H9 (cell line): Measurements from ENCODE around the gene CFAP298. TPM values are rescaled to one million over a fixed set of nuclear protein-coding genes. Genes with fewer than 3 reads are reported as not detected.

ENCODE experiments used
- DNase-seq: peaks from one replicate; pipeline ENCODE4 v3.0.0-alpha.2; 2017
- H2AFZ ChIP-seq: one replicate; pipeline ENCODE4 v1.6.1; 2013; ENCODE audit warnings: mild to moderate bottlenecking, low read length, control low read depth, moderate library complexity
- H2AK5ac ChIP-seq: 2 replicates; pipeline ENCODE4 v1.6.1; 2013; ENCODE audit warnings: low read length, control low read depth, mixed read lengths; ENCODE audit not compliant: insufficient read length
- H2BK120ac ChIP-seq: one replicate; pipeline ENCODE4 v1.6.1; 2013; ENCODE audit warnings: low read depth, mild to moderate bottlenecking, low read length, control low read depth, inconsistent platforms; ENCODE audit not compliant: poor library complexity, severe bottlenecking
- H2BK12ac ChIP-seq: 2 replicates; pipeline ENCODE4 v1.6.1; 2013; ENCODE audit warnings: low read length, control low read depth, mixed read lengths, low read depth; ENCODE audit not compliant: insufficient read length
- H2BK15ac ChIP-seq: 2 replicates; pipeline ENCODE4 v1.6.1; 2013; ENCODE audit warnings: low read depth, low read length, control low read depth
- H2BK20ac ChIP-seq: one replicate; pipeline ENCODE4 v1.6.1; 2013; ENCODE audit warnings: low read depth, mild to moderate bottlenecking, low read length, control low read depth, inconsistent platforms; ENCODE audit not compliant: poor library complexity, severe bottlenecking
- H2BK5ac ChIP-seq: 2 replicates; pipeline ENCODE4 v1.6.1; 2013; ENCODE audit warnings: low read length, control low read depth, mixed read lengths; ENCODE audit not compliant: insufficient read length
- H3K14ac ChIP-seq: 2 replicates; pipeline ENCODE4 v1.6.1; 2013; ENCODE audit warnings: low read length, control low read depth; ENCODE audit not compliant: insufficient read depth
- H3K18ac ChIP-seq: 2 replicates; pipeline ENCODE4 v1.6.1; 2013; ENCODE audit warnings: low read depth, mild to moderate bottlenecking, mixed read lengths, low read length, control low read depth; ENCODE audit not compliant: insufficient read length
- H3K23ac ChIP-seq: 2 replicates; pipeline ENCODE4 v1.6.1; 2013; ENCODE audit warnings: low read length, control low read depth, mixed read lengths, low read depth; ENCODE audit not compliant: insufficient read length
- H3K23me2 ChIP-seq: 2 replicates; pipeline ENCODE4 v1.6.1; 2013; ENCODE audit warnings: low read depth, mild to moderate bottlenecking, mixed read lengths, low read length, control low read depth; ENCODE audit not compliant: insufficient read length, poor library complexity, severe bottlenecking
- H3K27ac ChIP-seq: 2 replicates; pipeline ENCODE4 v1.5.1; 2013; ENCODE audit warnings: low read length, control low read depth, mixed read lengths, low read depth; ENCODE audit not compliant: insufficient read length
- H3K27me3 ChIP-seq: 2 replicates; pipeline ENCODE4 v1.6.1; 2013; ENCODE audit warnings: low read length, control low read depth, inconsistent platforms; ENCODE audit not compliant: insufficient read depth
- H3K4ac ChIP-seq: 2 replicates; pipeline ENCODE4 v1.6.1; 2013; ENCODE audit warnings: low read depth, mild to moderate bottlenecking, control low read depth, inconsistent platforms, low read length, moderate library complexity
- H3K4me1 ChIP-seq: 2 replicates; pipeline ENCODE4 v1.6.1; 2013; ENCODE audit warnings: low read length, control low read depth, inconsistent platforms; ENCODE audit not compliant: insufficient read depth
- H3K4me2 ChIP-seq: 2 replicates; pipeline ENCODE4 v1.6.1; 2013; ENCODE audit warnings: low read length, control low read depth, mixed read lengths; ENCODE audit not compliant: insufficient read length, insufficient read depth
- H3K56ac ChIP-seq: 2 replicates; pipeline ENCODE4 v1.6.1; 2013; ENCODE audit warnings: low read depth, mild to moderate bottlenecking, mixed read lengths, low read length, control low read depth; ENCODE audit not compliant: insufficient read length
- H3K79me1 ChIP-seq: 2 replicates; pipeline ENCODE4 v1.6.1; 2013; ENCODE audit warnings: low read depth, mild to moderate bottlenecking, moderate library complexity, low read length, control low read depth, inconsistent platforms; ENCODE audit not compliant: insufficient read depth, poor library complexity, severe bottlenecking
- H3K79me2 ChIP-seq: 2 replicates; pipeline ENCODE4 v1.6.1; 2013; ENCODE audit warnings: low read length, control low read depth, inconsistent platforms; ENCODE audit not compliant: insufficient read depth
- H3K9ac ChIP-seq: 2 replicates; pipeline ENCODE4 v1.6.1; 2013; ENCODE audit warnings: low read length, control low read depth, mixed read lengths; ENCODE audit not compliant: insufficient read length; ENCODE audit errors: extremely low read depth
- H3K9me3 ChIP-seq: one replicate; pipeline ENCODE4 v1.6.1; 2013; ENCODE audit warnings: low read depth, low read length, inconsistent platforms; ENCODE audit not compliant: control insufficient read depth
- H3T11ph ChIP-seq: one replicate; pipeline ENCODE4 v1.6.1; 2013; ENCODE audit warnings: mild to moderate bottlenecking, low read length, control low read depth, inconsistent platforms
- H4K20me1 ChIP-seq: one replicate; pipeline ENCODE4 v1.6.1; 2013; ENCODE audit not compliant: control insufficient read depth, insufficient read length, insufficient read depth
- H4K5ac ChIP-seq: 2 replicates; pipeline ENCODE4 v1.6.1; 2013; ENCODE audit warnings: low read depth, mild to moderate bottlenecking, mixed read lengths, low read length, control low read depth; ENCODE audit not compliant: insufficient read length
- H4K8ac ChIP-seq: replicated peaks from 2 replicates; pipeline ENCODE4 v1.6.1; 2013; ENCODE audit warnings: low read length, control low read depth, mixed read lengths, low read depth; ENCODE audit not compliant: insufficient read length
- H4K91ac ChIP-seq: 2 replicates; pipeline ENCODE4 v1.6.1; 2013; ENCODE audit warnings: low read depth, mild to moderate bottlenecking, moderate library complexity, mixed read lengths, low read length, control low read depth; ENCODE audit not compliant: insufficient read length
- H3K27ac Mint-ChIP-seq, 3 experiments: 2 replicates in 2 of 3; 3 replicates in 1 of 3; pipeline ENCODE4 v1.8.0; 2020 to 2021; ENCODE audit warnings: mixed read lengths in 3 of 3, mild to moderate bottlenecking in 1 of 3, moderate library complexity in 1 of 3
- H3K27me3 Mint-ChIP-seq: 2 replicates; pipeline ENCODE4 v1.8.0; 2021; ENCODE audit warnings: low read depth, mild to moderate bottlenecking, moderate library complexity, mixed read lengths
- H3K36me3 Mint-ChIP-seq, 3 experiments: 2 replicates in 2 of 3; 3 replicates in 1 of 3; pipeline ENCODE4 v1.8.0; 2020 to 2021; ENCODE audit warnings: low read depth in 3 of 3, mixed read lengths in 3 of 3; ENCODE audit not compliant: insufficient read depth in 1 of 3
- H3K4me1 Mint-ChIP-seq, 2 experiments: 2 replicates each; pipeline ENCODE4 v1.8.0; 2020; ENCODE audit warnings: mixed read lengths in 2 of 2
- H3K4me3 Mint-ChIP-seq, 2 experiments: 2 replicates in 1 of 2; 3 replicates in 1 of 2; pipeline ENCODE4 v1.8.0; 2020 to 2021; ENCODE audit warnings: mild to moderate bottlenecking in 2 of 2, mixed read lengths in 2 of 2, moderate library complexity in 1 of 2
- H3K9me3 Mint-ChIP-seq, 2 experiments: 2 replicates in 1 of 2; 3 replicates in 1 of 2; pipeline ENCODE4 v1.8.0; 2020; ENCODE audit warnings: mild to moderate bottlenecking in 2 of 2, mixed read lengths in 2 of 2, moderate library complexity in 1 of 2
- CTCF ChIP-seq: fragments of 200-600 bp; sonication (generic); conservative IDR thresholded peaks from 3 replicates; pipeline ENCODE4 v1.8.0; 2021; ENCODE audit warnings: antibody characterized with exemption, mild to moderate bottlenecking
- WGBS: extraction: QIAGEN DNeasy Blood & Tissue Kit; methylation state at CpG from one replicate; pipeline ENCODE4 v1.1.7; 2013; ENCODE audit warnings: missing lambda C conversion rate, low lambda C conversion rate, mixed read lengths; ENCODE audit not compliant: insufficient read length; ENCODE audit errors: extremely low coverage; 5-methylcytosine and 5-hydroxymethylcytosine counted together
- total RNA-seq: library from RNA; stranded (reverse); gene quantifications from 2 replicates; pipeline ENCODE4 v1.2.1, GENCODE V29; 2021

CFAP298 gene
- total RNA-seq, 1 experiment from 2014 or later: 81.8 TPM

GRCh38 chr21:32658524-32658923 lies 46.3 kb upstream of the CFAP298 start:
- Histone ChIP-seq H3K79me1 (no peaks in the 10 kb centered on the region), H3K23me2 (no peaks in the 10 kb centered on the region), H4K8ac (no peak overlapping the region), H2BK20ac (no peak overlapping the region), H3K27me3 (no peaks in the 10 kb centered on the region), H2BK12ac (no peak overlapping the region), H2BK5ac (no peak overlapping the region), H4K20me1 (no peaks in the 10 kb centered on the region), H3K27ac (no peak overlapping the region), H3K18ac (no peak overlapping the region), H2BK15ac (no peak overlapping the region), H4K5ac (no peak overlapping the region), H3K23ac (no peak overlapping the region), H3K4ac (no peak overlapping the region), H3T11ph (no peak overlapping the region), H2BK120ac (no peak overlapping the region), H2AFZ (no peak overlapping the region), H4K91ac (no peak overlapping the region), H3K9ac (no peak overlapping the region), H3K79me2 (no peaks in the 10 kb centered on the region), H2AK5ac (no peak overlapping the region), H3K56ac (no peak overlapping the region), H3K4me1 (no peaks in the 10 kb centered on the region), H3K9me3 (no peaks in the 10 kb centered on the region), H3K14ac (no peak overlapping the region; the same call in 1 of the 2 replicates), H3K4me2 (no peak overlapping the region)
- no peaks in the 10 kb centered on the region for H3K4me1 Mint-ChIP-seq
- H3K36me3 Mint-ChIP-seq: peaks cover 13 to 33% (median 19%) of the 10 kb centered on the region in 3 experiments
- no peak overlapping the region for H3K27ac Mint-ChIP-seq
- DNase-seq: no peak
- peaks cover 10 to 14% of the 10 kb centered on the region in 2 experiments for H3K9me3 Mint-ChIP-seq
- no peak for TF ChIP-seq CTCF
- no CpG with 5 or more reads among the region's 9 CpGs for WGBS
- H3K4me3 Mint-ChIP-seq: no peak overlapping the region
- H3K27me3 Mint-ChIP-seq: no peaks in the 10 kb centered on the region
